ENCODE measurements around the gene MDH1.
"Not testable (repeated sequence)": the region's sequence is repeated elsewhere in the genome, so short reads cannot be mapped to it uniquely, and the experiment has no call there.

Gene MDH1

DNA sequence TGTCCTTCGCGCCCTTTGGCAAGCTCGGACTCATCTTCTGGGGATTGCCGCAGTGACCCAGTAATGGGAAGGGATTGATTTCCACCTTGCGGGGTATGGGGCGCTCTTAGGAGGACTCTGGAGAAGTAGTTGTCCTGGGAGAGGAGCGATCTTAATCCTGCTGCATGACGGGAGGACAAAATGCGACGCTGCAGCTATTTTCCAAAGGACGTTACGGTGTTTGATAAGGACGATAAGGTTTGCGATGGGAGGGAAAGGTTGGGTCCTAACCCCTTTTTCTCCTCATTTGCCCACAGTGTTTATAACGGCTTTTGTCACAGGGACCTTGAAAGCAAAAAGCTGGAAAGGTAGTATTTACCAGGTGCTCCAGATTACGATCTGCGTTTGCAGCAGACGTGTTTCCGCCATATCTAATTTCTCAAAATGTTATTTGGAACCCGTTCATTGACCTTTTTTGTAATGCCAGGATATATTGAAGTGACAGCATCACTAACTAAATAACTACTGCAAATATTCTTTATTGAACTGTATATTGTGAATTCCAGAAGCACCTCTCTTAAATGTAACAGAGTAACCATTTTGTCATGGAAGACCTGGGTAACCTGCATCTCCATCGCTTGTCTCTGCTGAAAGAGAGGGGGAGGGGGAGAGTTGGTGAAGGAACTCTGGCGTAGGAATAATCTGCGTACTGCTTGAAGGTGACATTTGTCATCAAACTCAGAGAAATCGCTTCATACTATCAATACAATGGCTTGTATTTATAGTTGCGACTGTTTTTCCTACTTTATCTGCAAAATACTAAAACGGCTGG lies 590 bp downstream of the MDH1 start:
- DNase-seq: peak; percentile 17

DNA sequence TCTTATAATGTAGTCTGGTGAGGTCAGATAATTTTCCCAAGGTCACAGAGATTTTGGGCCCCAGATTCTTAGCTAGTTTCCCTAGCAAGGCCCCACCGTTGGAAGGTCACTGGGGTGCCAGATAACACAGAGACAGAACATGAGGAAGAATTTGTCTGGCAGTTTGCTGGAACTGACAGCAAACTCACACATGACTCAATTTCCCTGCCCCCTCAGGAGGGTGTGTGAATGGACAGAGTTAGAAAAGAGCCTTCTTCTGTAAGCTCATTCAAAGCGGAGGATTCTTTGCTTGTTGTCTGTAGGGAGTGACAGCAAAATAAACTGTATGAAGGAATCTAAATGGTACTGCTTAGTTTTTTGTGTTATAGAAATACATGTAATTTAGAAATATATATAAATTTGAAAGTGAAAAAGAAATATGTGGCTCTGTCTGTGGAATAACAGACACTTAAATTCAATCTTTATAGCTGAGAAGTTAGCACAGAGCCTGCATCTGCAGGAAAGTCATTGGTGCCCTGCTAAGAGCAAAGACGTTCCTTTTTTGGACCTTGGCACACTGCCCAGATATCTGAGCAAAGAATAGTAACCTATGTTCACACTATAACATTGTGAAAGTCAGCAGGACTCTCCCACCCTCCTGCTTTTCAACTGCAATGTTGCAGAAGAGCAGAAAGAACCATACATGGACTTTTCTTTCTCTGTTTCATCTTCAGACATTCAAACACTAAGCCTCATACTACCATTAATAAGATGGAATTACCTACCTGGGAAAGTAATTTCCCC lies 2.1 kb downstream of the MDH1 start:
- no peak for DNase-seq

DNA sequence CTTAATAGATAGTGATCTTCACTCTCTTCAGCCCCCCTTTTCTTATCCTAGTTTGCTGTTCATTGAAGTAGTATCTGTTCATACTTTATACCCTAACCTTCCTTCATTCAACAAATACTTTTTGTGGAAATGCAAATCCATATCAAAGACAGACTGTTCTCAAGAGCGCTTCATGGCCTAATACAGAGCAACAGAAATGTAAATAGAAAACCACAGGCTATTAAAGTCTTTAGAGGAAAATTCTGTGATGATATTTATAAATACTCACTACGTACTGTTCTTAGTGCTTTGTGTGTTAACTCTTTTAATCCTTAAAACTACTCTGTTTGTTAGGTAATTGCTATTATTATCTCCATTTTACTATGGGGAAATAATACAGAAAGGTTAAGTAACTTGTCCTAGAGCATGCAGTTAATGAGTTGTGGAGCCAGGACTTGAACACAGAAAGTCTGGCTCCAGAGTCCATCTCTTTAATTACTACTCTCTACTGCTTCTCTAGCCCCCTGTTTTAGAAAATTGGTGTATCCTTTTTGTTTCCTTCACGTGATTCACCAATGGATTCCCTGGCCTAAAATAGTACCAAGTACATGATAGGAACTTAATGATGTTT lies 2.9 kb downstream of the MDH1 start:
- DNase-seq: no peak

DNA sequence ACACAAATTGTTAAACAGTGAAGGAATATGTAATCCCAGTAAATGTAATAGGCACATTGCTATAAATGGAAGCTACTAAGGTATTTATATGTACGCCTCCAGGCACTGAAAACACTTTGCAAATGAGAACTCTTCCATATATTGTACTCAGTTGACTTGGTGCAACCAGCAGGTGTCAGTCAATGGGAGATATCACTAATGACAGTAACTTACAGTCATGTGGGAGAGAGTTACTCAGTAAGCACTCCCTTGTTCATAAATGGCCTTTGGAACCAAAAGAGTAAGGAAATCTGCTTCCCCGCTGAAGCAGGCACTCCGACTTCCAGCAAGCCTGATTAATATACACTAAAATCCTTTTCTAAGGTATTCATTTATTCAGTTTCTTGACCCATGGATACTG lies 5.9 kb downstream of the MDH1 start:
- DNase-seq: no peak

DNA sequence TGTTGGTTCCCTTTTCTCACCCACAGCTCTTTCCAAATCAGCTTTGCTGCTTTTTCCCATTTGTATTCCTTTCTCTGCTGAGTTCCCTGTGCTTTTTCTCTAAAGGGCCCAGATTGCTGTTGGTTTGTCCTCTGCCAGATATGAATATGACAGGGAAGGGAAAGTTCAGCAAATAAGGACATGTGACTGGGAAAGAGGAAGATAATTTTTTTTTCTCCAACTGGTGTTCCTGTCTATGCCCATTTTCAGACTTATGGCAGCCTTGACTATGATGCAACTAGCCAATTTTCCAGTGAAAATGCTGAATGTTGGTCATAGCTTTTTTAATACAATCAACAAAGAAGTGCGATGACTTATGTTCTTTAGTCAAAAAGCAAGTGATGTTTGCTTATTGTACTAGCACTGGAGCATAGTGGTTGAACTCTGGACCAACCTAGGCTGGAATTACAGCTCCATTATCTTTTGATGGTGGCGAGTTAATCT lies 7.7 kb downstream of the MDH1 start:
- no peak for DNase-seq

DNA sequence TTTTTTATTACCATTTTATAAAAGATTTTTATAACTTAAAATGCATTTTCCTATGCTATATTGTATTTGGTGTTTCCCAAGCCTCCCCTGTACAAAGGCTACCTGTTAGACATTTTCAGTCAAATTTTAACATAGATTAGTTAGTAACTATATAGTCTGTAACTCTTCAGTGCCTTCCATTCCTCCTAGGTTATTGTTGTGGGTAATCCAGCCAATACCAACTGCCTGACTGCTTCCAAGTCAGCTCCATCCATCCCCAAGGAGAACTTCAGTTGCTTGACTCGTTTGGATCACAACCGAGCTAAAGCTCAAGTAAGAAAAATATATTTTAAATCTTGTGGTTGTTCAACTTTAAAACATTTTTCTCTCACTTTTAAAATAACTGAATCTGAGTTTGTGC lies 10.2 kb downstream of the MDH1 start:
- DNase-seq: no peak

DNA sequence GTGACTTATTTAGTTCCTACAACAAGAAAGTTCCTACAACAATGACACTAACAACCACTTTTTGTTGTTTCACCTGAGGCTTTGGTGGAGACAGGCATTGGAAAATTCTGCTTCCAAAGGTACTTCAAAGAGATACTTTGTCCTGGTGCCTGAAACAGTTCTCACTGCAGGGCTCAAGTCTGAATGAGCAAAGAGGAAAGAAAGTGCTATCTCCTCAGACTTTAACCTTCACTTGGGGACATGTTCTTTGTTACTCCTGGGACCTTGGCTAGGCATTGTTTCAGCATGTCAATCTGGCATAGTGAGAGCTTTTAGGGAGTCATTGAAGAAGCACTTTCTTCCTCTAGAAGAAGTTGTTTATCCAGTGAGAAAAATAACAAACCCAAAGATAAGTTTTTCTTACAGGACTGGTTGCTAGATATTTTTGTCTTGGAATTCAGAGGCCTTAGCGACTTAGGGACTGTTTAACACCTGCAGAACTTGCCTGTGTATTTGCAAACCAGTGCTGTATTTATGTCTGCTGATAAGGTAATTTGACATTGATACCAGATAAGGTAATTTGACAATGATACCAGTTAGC lies 12.2 kb downstream of the MDH1 start:
- no peak for DNase-seq

DNA sequence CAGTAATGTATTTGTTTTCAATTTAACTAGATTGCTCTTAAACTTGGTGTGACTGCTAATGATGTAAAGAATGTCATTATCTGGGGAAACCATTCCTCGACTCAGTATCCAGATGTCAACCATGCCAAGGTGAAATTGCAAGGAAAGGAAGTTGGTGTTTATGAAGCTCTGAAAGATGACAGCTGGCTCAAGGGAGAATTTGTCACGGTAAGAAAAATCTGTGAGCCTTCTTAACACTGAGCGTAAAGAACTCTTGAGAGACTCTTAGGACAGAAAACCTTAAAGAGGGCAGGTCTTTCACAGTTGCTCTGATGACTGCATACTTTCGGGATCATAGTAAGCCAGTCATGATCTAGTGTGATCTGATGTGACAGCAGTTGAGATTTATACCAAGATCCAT lies 15.9 kb downstream of the MDH1 start:
- DNase-seq: no peak

DNA sequence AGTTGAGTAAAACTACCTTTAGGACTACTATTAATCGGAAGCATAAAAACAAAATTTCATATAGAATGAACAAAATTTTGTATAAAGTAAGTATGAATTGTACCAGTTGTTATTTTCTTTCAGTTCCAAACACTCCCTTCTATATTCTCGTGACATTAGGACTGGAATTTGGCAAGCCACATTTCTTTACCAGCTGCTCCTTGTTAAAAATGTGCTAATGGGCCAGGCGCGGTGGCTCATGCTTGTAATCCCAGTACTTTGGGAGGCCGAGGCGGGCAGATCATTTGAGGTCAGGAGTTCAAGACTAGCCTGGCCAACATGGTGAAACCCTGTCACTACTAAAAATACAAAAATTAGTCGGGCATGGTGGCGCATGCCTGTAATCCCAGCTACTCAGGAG lies 20.1 kb downstream of the MDH1 start:
- DNase-seq: not testable (repeated sequence)

DNA sequence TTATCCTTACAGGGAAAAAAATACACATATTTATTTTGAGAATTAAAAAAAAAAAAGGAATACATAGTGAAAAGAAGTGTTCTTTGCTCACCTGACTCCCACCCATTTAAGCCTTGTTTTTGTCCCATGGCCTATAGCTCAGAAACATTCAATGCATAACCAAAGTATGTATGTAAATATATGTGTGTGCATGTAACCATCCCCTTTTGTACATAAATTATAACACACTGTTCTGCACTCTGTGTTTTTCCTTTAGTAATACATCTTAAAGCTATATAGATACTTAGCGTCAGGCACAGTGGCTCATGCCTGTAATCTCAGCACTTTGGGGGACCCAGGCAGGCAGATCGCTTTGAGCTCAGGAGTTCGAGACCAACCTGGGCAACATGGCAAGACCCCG lies 21.8 kb downstream of the MDH1 start:
- no peak for DNase-seq

DNA sequence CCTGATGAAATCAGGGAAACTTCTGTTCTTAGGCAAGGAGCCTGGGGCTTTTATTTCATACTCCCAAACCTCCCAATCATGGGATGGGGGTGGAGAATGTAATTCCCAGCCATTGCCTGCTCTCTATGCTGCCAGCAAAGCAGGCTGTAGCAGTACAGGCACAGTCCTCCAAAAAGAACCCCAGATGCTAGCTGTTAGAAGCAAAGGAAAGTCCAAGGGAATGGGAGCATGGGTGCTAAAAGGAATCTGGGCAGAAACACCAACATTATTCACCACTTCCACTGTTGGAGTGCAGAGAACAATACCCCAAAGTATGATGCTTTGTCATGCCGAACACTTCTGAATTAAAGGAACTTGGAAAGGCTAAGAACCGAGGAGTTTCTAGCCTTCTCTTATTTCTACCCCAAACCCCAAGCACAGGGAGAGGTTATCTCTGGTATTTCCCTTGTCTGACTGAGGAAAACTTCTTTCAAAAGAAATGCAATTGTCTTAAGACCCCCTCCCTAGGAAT lies 24.7 kb downstream of the MDH1 start:
- no peak for DNase-seq

DNA sequence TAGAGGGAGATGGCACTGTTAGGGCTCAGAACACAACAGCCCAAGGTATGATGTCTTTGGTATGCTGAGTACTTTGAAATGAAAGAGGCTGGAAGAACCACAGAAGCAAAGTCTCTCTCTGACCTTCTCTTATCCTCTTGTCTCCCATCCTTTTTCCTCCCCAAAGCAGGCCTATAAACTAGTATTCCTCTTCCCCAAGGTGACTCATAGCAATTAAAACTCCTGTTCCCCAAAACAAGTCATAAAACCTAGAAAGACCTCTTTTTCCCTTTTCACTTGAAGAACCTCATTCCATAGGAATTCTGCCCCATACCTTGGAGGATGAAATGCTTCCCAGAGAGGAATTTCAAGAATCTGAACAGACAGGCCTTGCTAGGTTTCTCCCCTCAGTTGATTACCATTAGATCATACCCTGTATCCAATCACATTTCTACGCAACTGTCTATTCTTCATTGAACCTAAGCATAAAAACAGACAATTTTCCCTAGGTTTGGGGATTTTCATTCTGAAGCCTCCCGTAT lies 25.7 kb downstream of the MDH1 start:
- no peak for DNase-seq

DNA sequence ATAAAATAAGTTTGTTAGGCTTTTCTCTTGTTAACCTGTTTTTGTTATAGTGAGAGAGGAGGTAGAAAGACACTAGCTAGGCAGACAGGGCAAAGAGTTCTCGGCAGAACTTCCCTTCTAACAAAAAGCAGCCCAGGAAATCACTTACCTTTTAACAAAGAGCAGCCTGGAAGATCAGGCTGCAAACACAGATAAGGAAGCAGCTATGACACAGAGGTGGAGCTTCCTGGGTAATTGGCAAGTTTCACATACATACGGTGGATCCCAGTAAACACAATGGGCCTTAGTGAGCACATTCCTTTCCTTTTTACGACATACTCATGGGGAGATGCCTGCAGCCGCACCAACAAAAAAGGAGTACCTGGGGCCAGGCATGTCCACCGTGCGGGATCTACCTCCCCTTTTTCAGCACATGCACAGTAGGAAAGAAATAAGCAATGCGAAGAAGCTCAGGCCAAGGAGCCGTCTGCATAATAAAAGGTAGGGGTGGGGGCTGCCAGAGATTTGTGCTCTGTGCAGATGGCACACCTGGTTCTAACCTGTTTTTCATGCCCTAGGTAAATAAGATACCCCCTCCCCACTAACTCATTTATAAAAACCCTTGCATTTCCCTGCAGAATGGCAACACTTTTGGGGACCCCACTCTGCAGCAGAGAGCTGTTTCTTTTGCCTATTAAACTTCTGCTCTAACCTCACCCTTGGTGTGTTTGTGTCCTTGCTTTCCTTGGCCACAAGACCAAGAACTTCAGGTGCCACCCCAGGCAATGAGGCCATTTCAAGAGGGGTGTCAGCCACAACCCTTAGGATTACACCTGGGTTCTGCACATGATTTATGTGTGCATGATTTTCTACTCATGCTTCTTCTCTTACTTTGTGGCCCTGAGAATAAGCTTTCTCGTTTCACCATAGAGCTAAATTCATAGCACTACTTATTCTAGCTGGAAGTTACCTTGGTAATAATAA lies 26.5 kb downstream of the MDH1 start:
- no peak for DNase-seq

DNA sequence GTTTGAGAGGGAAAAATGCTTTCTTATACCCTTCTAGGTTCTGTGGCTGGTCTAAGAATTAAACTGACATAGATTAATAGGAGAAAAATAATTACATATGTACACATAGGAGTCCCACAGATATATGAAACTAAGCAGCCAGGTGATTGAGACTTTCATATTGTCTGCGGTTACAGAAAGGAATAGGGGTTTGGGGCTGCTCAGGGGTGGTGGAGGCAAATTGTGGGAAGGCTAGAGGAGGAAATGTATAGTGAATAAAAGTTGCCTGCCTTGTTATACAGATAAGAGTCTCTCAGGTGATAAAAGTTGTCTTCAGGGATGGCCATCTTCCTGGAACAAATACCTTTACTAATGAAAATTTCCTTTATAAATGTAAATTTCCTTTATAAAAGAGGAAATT lies 28.6 kb downstream of the MDH1 start:
- DNase-seq: no peak

DNA sequence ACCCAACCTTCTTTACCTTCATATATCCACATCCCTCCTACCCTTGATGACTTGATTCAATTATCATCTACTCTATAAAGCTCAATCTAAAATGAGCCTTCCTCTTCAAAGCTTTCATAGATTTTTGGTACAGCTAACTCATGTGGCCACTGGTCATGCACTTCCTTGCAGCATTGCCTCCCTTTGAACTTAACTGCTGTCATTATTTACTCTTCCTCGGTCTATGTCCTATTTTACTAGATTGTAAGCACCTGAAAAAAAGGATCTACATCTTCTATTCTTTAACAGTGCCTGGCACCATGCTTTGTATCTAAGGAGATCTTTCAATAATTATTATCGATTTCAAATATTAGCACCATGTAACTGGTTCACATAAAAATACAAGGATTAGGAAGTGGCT lies 30.6 kb downstream of the MDH1 start:
- DNase-seq: no peak

DNA sequence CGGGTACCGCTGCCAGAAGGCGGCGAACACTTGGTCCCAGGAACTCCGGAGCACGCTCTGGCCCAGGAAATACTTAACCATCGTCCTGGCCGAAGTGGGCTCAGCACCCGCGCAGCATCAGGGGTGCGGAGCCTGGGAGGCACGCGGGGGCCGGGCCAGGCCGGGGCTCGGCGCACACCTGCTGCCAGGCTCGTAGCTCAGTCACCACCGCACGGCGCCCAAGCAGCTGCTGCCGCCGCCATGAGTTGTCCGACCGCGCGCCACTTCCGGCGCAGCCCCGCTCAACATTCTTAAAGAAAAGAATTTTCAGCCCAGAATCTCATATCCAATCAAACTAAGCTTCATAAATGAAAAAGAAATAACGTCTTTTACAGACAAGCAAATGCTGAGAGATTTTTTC lies 34.0 kb downstream of the MDH1 start:
- DNase-seq: no peak

DNA sequence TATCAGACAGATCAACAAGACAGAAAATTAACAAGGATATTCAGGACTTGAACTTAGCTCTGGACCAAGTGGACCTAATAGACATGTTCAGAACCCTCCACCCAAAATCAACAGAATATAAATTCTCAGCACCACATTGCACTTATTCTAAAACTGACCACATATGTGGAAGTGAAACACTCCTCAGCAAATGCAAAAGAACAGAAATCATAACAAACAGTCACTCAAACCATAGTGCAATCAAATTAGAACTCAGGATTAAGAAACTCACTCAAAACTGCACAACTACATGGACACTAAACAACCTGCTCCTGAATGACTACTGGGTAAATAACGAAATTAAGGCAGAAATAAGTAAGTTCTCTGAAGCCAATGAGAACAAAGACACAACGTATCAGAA lies 35.0 kb downstream of the MDH1 start:
- not testable (repeated sequence) for DNase-seq

DNA sequence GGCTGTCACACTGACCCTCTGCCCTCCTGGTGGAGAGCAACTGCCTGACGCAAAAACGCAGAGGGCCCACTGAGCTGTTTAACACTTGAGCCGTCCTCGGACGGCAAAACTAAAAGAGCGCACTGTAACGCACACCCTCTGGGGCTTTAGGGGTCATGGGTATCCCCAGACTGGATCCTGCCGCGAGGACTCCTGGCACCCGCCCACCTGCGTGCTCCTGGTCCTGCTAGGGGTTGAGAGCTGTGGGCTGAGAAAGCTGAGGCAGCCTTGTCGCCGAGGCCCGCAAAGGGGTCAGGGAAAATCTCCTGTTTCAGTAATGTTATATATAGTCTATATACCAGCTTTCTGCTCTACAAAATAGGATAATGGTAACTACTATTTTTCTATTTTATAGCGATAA lies 39.1 kb downstream of the MDH1 start:
- DNase-seq: no peak

DNA sequence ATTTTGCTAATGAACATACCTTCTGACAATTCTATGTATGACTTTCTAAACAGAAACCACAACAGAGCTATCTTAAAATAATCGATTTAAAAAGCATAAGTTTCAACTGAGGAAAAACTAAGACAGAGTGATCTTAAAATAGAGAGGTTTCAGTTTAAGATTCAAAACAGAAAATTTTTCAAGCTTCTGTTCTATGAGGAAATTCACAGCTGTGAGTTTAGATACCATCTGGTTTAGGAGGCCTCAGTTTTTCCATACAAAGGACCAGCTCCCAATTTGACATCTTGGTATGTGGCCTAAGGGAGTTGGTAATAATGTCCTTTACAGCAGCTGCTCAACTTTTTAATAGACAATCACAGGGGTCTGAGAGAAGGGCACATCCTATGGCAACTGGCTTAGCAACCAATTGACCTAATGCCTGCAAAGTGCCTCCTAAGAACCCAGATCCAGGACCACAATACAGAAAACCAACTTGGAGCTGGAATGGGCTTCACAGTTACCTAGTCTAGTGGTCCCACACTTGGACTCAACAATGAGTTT lies 39.7 kb downstream of the MDH1 start:
- DNase-seq: no peak

DNA sequence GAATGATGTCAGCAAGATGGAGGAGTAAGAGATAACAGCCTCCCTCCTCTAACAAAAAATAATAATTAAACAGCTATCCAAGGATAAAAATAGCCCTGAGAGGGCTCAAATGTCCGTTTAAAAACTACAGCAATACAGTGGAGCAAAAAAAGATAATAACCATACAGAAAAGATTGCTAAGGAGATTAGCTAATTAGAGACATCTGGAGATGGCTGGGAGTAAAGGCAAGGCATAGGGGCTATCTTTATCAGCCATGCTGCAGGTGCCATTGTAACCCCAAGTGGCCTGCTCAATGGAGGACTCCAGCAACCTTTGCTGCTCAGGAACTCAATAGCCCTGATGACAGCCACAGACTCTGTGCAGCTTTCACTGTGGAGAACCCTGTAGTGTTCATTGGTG lies 42.7 kb downstream of the MDH1 start:
- no peak for DNase-seq

DNA sequence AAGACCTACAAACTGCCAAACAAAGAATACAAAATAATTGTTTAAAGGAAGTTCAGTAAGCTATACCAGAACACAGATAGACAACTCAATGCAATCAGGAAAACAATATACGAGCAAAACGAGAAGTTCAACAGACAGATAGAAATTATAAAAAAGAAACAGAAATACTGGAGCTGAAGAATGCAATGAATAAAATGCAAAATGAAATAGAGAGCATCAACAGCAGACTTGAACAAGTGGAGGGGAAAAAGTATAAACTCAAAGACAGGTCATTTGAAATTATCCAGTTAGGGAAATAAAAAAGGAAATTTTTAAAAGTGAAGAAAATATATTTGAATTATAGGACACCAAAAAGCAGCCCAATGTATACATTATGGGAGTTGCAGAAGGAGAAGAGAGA lies 43.6 kb downstream of the MDH1 start:
- DNase-seq: no peak

DNA sequence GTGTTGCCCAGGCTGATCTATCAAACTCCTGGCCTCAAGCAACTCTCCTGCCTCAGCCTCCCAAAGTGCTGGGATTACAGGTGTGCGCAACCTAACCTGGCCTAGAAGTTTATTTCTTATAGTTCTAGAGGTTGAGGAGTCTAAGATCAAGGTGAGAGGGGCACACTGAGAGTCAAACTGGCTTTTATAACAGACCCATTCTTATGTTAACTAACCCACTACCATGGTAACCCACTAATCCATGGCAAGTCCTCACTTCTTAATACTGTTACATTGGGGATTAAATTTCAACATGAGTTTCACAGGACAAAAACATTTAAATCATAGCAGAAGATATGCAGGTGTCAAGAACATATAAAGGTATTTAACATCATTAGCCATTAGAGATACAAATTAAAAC lies 50.6 kb downstream of the MDH1 start:
- DNase-seq: no peak

All from CD4-positive, alpha-beta T cell treated with Interleukin-17A for 1 hour (primary cell).